K562 (cell line): Measurements from ENCODE around the gene RPS6KA4. TPM values are rescaled to one million over a fixed set of nuclear protein-coding genes. Genes with fewer than 3 reads are reported as not detected.

ENCODE experiments used
- ATF1 ChIP-seq, 2 experiments: fragments of 450-650 bp in 1 of 2; IDR thresholded peaks; 2 replicates each; pipeline ENCODE4 v1.6.1; 2016; ENCODE audit warnings: missing compliant biosample characterization in 1 of 2, missing genetic modification characterization in 1 of 2
- BCL6 ChIP-seq: fragments of 250-450 bp; sonication (Bioruptor Pico); IDR thresholded peaks from 2 replicates; pipeline ENCODE4 v1.4.0; 2020
- BDP1 ChIP-seq: IDR thresholded peaks from 3 replicates; pipeline ENCODE4 v1.6.1; 2011; ENCODE audit not compliant: insufficient read length, insufficient read depth
- DDX20 ChIP-seq: fragments of 450-650 bp; IDR thresholded peaks from 2 replicates; pipeline ENCODE4 v1.6.1; 2016; ENCODE audit warnings: missing genetic modification characterization, low read depth, mild to moderate bottlenecking, missing compliant biosample characterization, moderate library complexity
- EP400 ChIP-seq: fragments of 450-650 bp; IDR thresholded peaks from 2 replicates; pipeline ENCODE4 v1.6.1; 2017; ENCODE audit warnings: antibody characterized with exemption, mild to moderate bottlenecking, moderate library complexity
- ESRRA ChIP-seq: fragments of 450-650 bp; IDR thresholded peaks from 2 replicates; pipeline ENCODE4 v1.6.1; 2014; ENCODE audit warnings: low read depth, mild to moderate bottlenecking, moderate library complexity, borderline replicate concordance
- GATA2 ChIP-seq: sonication (generic); formaldehyde crosslinking; IDR thresholded peaks from 2 replicates; pipeline ENCODE4 v1.4.0; 2020; ENCODE audit warnings: mild to moderate bottlenecking, missing genetic modification reagents
- GTF2F1 ChIP-seq: IDR thresholded peaks from 2 replicates; pipeline ENCODE4 v1.6.1; 2011; ENCODE audit warnings: low read depth, low read length, improper control_type of control experiment
- HCFC1 ChIP-seq: IDR thresholded peaks from 2 replicates; pipeline ENCODE4 v1.6.1; 2012; ENCODE audit warnings: low read depth, low read length, improper control_type of control experiment
- KDM1A ChIP-seq, 2 experiments: fragments of 450-650 bp; IDR thresholded peaks; 2 replicates each; pipeline ENCODE4 v1.6.1; 2016; ENCODE audit warnings: mild to moderate bottlenecking in 2 of 2
- KDM5B ChIP-seq: fragments of 200-600 bp; sonication (generic); IDR thresholded peaks from 2 replicates; pipeline ENCODE4 v1.6.1; 2012; ENCODE audit warnings: low read depth, mild to moderate bottlenecking, moderate library complexity, low read length, control low read depth, inconsistent platforms; ENCODE audit not compliant: insufficient replicate concordance
- MEIS2 ChIP-seq: fragments of 450-650 bp; IDR thresholded peaks from 2 replicates; pipeline ENCODE4 v1.6.1; 2014; ENCODE audit warnings: mild to moderate bottlenecking; ENCODE audit not compliant: partially characterized antibody
- NFE2 ChIP-seq: IDR thresholded peaks from 2 replicates; pipeline ENCODE4 v1.6.1; 2014; ENCODE audit warnings: antibody characterized with exemption, low read depth
- RBM22 ChIP-seq: fragments of 200-400 bp; formaldehyde crosslinking; IDR thresholded peaks from 2 replicates; pipeline ENCODE4 v1.6.1; 2018; ENCODE audit warnings: low read length, low read depth; ENCODE audit not compliant: poor library complexity, severe bottlenecking
- RBM34 ChIP-seq: fragments of 200-400 bp; formaldehyde crosslinking; IDR thresholded peaks from 2 replicates; pipeline ENCODE4 v1.6.1; 2018; ENCODE audit warnings: low read length, borderline replicate concordance; ENCODE audit not compliant: insufficient read depth
- SRSF1 ChIP-seq: fragments of 200-400 bp; formaldehyde crosslinking; IDR thresholded peaks from 2 replicates; pipeline ENCODE4 v1.6.1; 2017; ENCODE audit warnings: mild to moderate bottlenecking, low read depth, low read length, moderate library complexity
- TARDBP ChIP-seq: fragments of 450-650 bp; IDR thresholded peaks from 2 replicates; pipeline ENCODE4 v1.6.1; 2016
- ZNF134 ChIP-seq: fragments of 250-450 bp; sonication (Bioruptor Pico); conservative IDR thresholded peaks from 2 replicates; pipeline ENCODE4 v1.4.0; 2020
- ZNF253 ChIP-seq: fragments of 250-450 bp; sonication (Bioruptor Pico); conservative IDR thresholded peaks from 2 replicates; pipeline ENCODE4 v1.6.1; 2021; ENCODE audit warnings: mild to moderate bottlenecking
- ZNF551 ChIP-seq: fragments of 250-450 bp; sonication (Bioruptor Pico); IDR thresholded peaks from 2 replicates; pipeline ENCODE4 v1.5.0; 2021; ENCODE audit warnings: mild to moderate bottlenecking, moderate library complexity
- ZNF561 ChIP-seq: fragments of 450-650 bp; formaldehyde crosslinking; conservative IDR thresholded peaks from 2 replicates; pipeline ENCODE4 v1.4.0; 2020; ENCODE audit warnings: mild to moderate bottlenecking, moderate library complexity
- ZNF584 ChIP-seq: fragments of 200-800 bp; sonication (Bioruptor generic); IDR thresholded peaks from 2 replicates; pipeline ENCODE4 v1.6.1; 2016; ENCODE audit warnings: low read depth, mild to moderate bottlenecking, missing genetic modification characterization, missing compliant biosample characterization
- ZNF79 ChIP-seq: fragments of 250-450 bp; sonication (Bioruptor Pico); IDR thresholded peaks from 2 replicates; pipeline ENCODE4 v1.4.0; 2020; ENCODE audit warnings: low read depth, mild to moderate bottlenecking, moderate library complexity
- polyA plus RNA-seq, 8 experiments: library from polyadenylated mRNA; depleted of rRNA in 4 of 8; stranded (reverse) in 5 of 8; unstranded in 3 of 8; fragments of >200 nt; fragmentation: Nextera tagmentation in 2 of 8; fragmentation: Illumina TruSeq in 1 of 8; extraction: Ambion mirVana in 2 of 8; extraction: Trizol in 1 of 8; gene quantifications; 2 replicates each; pipeline versions ENCODE4 v1.2.1 to v1.2.3, GENCODE V29; 2011 to 2014; ENCODE audit warnings: inconsistent platforms in 1 of 8, missing spikeins in 1 of 8
- total RNA-seq, 7 experiments: library from RNA; depleted of rRNA in 6 of 7; stranded (reverse); fragments of >200 nt in 6 of 7; fragmentation: Illumina TruSeq in 2 of 7; extraction: Trizol in 2 of 7; gene quantifications; 2 replicates each; pipeline versions ENCODE4 v1.2.1 to v1.2.3, GENCODE V29; 2011 to 2021; ENCODE audit warnings: low replicate concordance in 1 of 7
- TF ChIP-seq, protein P1 (sequence below), 2 experiments: fragments of 450-650 bp; IDR thresholded peaks; 2 replicates each; pipeline ENCODE4 v1.6.1; 2016
- TF ChIP-seq, protein P2 (sequence below): fragments of 450-650 bp; formaldehyde crosslinking; IDR thresholded peaks from 2 replicates; pipeline ENCODE4 v1.4.0; 2022; ENCODE audit warnings: missing genetic modification characterization
- TF ChIP-seq, protein P3 (sequence below), 3 experiments: fragments of 200-800 bp in 1 of 3; sonication (Bioruptor generic) in 1 of 3; sonication (generic) in 1 of 3; formaldehyde crosslinking in 1 of 3; IDR thresholded peaks; 2 replicates each; pipeline versions ENCODE4 v1.6.1 to v1.8.0; 2016 to 2022; ENCODE audit warnings: mild to moderate bottlenecking in 2 of 3, missing compliant biosample characterization in 2 of 3, missing genetic modification characterization in 2 of 3, missing genetic modification reagents in 1 of 3
- TF ChIP-seq, protein P4 (sequence below): fragments of 250-450 bp; sonication (Bioruptor Pico); IDR thresholded peaks from 2 replicates; pipeline ENCODE4 v1.8.0; 2022; ENCODE audit warnings: moderate library complexity, mild to moderate bottlenecking, inconsistent platforms

Gene RPS6KA4
- total and polyA plus RNA-seq, 9 of the 15 experiments (the other 6 are each of a cell fraction or from before 2014, with no cell fraction given): 0.15 to 23.8 (median 9.8) TPM

DNA sequence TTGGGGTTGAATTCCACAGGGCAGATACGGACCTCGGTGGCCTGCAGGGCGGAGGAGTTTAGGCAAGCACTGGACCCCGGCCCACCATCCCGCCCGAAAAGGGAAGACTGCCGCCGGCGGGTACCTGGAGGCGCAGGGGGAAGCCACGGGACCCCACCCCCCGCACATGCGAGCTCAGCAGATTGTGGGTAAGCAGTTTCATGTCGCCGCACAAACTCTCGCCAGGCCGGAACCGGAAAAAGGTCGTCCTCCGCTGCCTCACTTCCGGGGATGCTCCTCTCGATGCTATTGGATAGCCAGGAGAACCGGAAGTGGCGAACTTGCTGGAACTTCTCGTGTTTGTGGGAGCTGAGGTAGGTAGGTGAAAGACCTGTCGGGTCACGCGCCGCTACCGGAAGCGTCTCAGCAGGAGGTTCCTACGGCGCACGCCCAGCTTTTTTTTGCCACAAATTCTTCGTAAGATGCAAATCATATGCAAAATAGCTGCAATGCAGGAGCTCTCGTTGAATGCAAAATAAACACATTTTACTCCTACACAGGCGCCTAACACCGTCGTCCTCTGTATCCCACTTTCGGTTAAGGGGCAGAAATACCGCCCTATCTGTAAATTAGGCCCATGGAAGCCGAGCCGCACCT lies 41.5 kb upstream of the RPS6KA4 start, which contains the start of gene TRMT112 (continued):
- TF ChIP-seq KDM1A (IDR thresholded peaks at IDR 0.05): no peak
- no peak for TF ChIP-seq ZNF584 (CRISPR knock-in tag)
- peak; percentile 75 for TF ChIP-seq HCFC1
- no peak for TF ChIP-seq TARDBP
- peak; percentile 56 for TF ChIP-seq KDM5B
- TF ChIP-seq RBM34: no peak
- TF ChIP-seq ESRRA: peak; percentile 40; the same call in 1 of the 2 replicates
- TF ChIP-seq RBM22: peak; percentile 47
- TF ChIP-seq, protein P1, sequence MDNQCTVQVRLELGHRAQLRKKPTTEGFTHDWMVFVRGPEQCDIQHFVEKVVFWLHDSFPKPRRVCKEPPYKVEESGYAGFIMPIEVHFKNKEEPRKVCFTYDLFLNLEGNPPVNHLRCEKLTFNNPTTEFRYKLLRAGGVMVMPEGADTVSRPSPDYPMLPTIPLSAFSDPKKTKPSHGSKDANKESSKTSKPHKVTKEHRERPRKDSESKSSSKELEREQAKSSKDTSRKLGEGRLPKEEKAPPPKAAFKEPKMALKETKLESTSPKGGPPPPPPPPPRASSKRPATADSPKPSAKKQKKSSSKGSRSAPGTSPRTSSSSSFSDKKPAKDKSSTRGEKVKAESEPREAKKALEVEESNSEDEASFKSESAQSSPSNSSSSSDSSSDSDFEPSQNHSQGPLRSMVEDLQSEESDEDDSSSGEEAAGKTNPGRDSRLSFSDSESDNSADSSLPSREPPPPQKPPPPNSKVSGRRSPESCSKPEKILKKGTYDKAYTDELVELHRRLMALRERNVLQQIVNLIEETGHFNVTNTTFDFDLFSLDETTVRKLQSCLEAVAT (IDR thresholded peaks at IDR 0.05): no peak; a peak in 1 of 4 replicates
- TF ChIP-seq, protein P2, sequence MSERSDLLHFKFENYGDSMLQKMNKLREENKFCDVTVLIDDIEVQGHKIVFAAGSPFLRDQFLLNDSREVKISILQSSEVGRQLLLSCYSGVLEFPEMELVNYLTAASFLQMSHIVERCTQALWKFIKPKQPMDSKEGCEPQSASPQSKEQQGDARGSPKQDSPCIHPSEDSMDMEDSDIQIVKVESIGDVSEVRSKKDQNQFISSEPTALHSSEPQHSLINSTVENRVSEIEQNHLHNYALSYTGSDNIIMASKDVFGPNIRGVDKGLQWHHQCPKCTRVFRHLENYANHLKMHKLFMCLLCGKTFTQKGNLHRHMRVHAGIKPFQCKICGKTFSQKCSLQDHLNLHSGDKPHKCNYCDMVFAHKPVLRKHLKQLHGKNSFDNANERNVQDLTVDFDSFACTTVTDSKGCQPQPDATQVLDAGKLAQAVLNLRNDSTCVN (CRISPR knock-in tag): no peak
- no peak for TF ChIP-seq DDX20 (tag)
- TF ChIP-seq ATF1 (CRISPR knock-in tag; IDR thresholded peaks at IDR 0.05): no peak
- peak; percentile 91 for TF ChIP-seq ATF1 (tag; IDR thresholded peaks at IDR 0.05)
- peak; percentile 92 for TF ChIP-seq EP400
- peak; percentile 7; the same call in 1 of the 2 replicates for TF ChIP-seq NFE2
- no peak for TF ChIP-seq MEIS2
- TF ChIP-seq ZNF134 (CRISPR knock-in tag): no peak
- TF ChIP-seq SRSF1: no peak
- TF ChIP-seq, protein P3, sequence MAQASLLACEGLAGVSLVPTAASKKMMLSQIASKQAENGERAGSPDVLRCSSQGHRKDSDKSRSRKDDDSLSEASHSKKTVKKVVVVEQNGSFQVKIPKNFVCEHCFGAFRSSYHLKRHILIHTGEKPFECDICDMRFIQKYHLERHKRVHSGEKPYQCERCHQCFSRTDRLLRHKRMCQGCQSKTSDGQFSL (CRISPR knock-in tag; IDR thresholded peaks at IDR 0.05): no peak
- TF ChIP-seq, protein P3 (tag; IDR thresholded peaks at IDR 0.05): no peak
- TF ChIP-seq BDP1: no peak
- TF ChIP-seq GTF2F1: 0 out of 2 replicates have a peak, but pooled peaks have one; percentile 24
- no peak for TF ChIP-seq ZNF253 (CRISPR knock-in tag)
- no peak for TF ChIP-seq BCL6
- TF ChIP-seq ZNF79 (CRISPR knock-in tag): no peak
- TF ChIP-seq GATA2 (CRISPR knock-in tag): no peak
- TF ChIP-seq, protein P4, sequence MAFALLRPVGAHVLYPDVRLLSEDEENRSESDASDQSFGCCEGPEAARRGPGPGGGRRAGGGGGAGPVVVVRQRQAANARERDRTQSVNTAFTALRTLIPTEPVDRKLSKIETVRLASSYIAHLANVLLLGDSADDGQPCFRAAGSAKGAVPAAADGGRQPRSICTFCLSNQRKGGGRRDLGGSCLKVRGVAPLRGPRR (CRISPR knock-in tag): no peak
- TF ChIP-seq ZNF551 (CRISPR knock-in tag): no peak
- TF ChIP-seq ZNF561 (CRISPR knock-in tag): no peak
